ENCODE measurements around the gene PLPP3. TPM values are rescaled to one million over a fixed set of nuclear protein-coding genes. Genes with fewer than 3 reads are reported as not detected.

Gene PLPP3
- total RNA-seq, 2 experiments from 2014 or later: not detected

DNA sequence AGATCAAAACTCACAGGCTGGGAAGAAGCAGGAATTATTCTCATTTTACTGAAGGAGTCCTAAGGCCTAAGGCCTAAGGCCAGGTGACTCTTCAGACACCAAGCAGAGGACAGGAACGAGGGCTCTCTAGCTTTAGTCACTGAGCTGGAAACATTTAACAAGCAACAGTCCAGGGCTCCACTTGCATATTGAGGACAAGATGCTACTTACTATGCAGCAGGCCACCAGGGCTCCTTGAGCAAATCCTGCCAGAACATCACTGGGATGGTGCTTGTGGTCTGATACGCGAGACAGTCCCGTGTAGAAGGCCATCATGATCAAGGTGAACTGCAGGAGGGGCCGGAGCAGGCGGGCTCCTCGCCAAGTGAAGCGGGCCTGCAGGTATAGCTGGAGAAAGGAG is 67.6 kb downstream of the PLPP3 start:
- H3K27me3 Mint-ChIP-seq: no peaks in the 10 kb centered on the region
- no peak overlapping the region for H3K27ac ChIP-seq (ENCODE audit: low read depth in 1 of 2, low read length in 2 of 2)
- H3K27me3 ChIP-seq (ENCODE audit: control insufficient read depth in 1 of 2, insufficient read depth in 2 of 2, low read length in 2 of 2): no peaks in the 10 kb centered on the region
- H3K9me3 Mint-ChIP-seq: no peaks in the 10 kb centered on the region
- TF ChIP-seq CTCF (IDR thresholded peaks at IDR 0.05): no peak
- H3K27ac Mint-ChIP-seq: no peak overlapping the region
- no peaks in the 10 kb centered on the region for H3K36me3 Mint-ChIP-seq (ENCODE audit: low read depth)
- intact Hi-C loops (cut with DNase I, micrococcal nuclease): no loop called here
- H3K4me1 ChIP-seq (ENCODE audit: insufficient read depth, low read length): no peaks in the 10 kb centered on the region
- no peaks in the 10 kb centered on the region for H3K4me1 Mint-ChIP-seq (ENCODE audit: low read depth)
- no peak overlapping the region for H3K4me3 ChIP-seq (ENCODE audit: low read length)
- no peak for ATAC-seq (ENCODE audit: poor library complexity)
- H3K9me3 ChIP-seq (ENCODE audit: control insufficient read depth in 1 of 2, insufficient read depth in 1 of 2, low read length in 2 of 2): no peaks in the 10 kb centered on the region
- H3K36me3 ChIP-seq (ENCODE audit: insufficient read depth, low read length): no peaks in the 10 kb centered on the region
- POLR2A ChIA-PET: no interaction called here
- CTCF ChIA-PET: no interaction called here
- H3K4me3 Mint-ChIP-seq: no peak overlapping the region
- DNase-seq: no peak

DNA sequence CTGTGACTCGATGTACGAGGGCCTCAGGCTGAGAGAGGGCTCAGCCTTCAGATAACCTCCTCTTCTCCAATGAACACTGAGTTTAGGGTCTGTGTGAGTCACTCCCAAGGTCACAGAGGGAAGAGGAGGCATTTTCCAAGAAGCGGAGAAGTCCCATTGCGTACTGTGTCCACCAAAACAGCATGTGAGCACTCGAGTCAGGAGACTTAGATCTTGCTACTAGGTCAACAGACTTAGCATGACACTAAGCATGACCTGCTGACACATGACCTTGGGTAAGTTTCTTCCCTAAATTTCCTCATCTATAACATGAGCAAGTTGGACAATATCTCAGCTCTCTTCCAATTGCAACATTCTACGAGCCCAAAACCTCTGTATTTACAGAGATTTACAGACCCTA is 68.0 kb downstream of the PLPP3 start:
- Histone ChIP-seq H3K4me3 (ENCODE audit: low read length) (no peak overlapping the region), H3K36me3 (ENCODE audit: insufficient read depth, low read length) (no peaks in the 10 kb centered on the region), H3K27me3 (ENCODE audit: control insufficient read depth in 1 of 2, insufficient read depth in 2 of 2, low read length in 2 of 2) (no peaks in the 10 kb centered on the region), H3K27ac (ENCODE audit: low read depth in 1 of 2, low read length in 2 of 2) (no peak overlapping the region), H3K4me1 (ENCODE audit: insufficient read depth, low read length) (no peaks in the 10 kb centered on the region), H3K9me3 (ENCODE audit: control insufficient read depth in 1 of 2, insufficient read depth in 1 of 2, low read length in 2 of 2) (no peaks in the 10 kb centered on the region)
- Mint-ChIP-seq H3K27ac (no peak overlapping the region), H3K9me3 (no peaks in the 10 kb centered on the region), H3K4me3 (no peak overlapping the region), H3K4me1 (ENCODE audit: low read depth) (no peaks in the 10 kb centered on the region), H3K36me3 (ENCODE audit: low read depth) (no peaks in the 10 kb centered on the region), H3K27me3 (no peaks in the 10 kb centered on the region)
- CTCF ChIA-PET: no interaction called here
- intact Hi-C loops (cut with DNase I, micrococcal nuclease): no loop called here
- POLR2A ChIA-PET: no interaction called here
- no peak for TF ChIP-seq CTCF (IDR thresholded peaks at IDR 0.05)
- peak in 2 of 14 experiments; percentile 22 to 51 for DNase-seq
- ATAC-seq (ENCODE audit: poor library complexity): no peak

- intact Hi-C loops (cut with DNase I, micrococcal nuclease): no loop called here
- Histone ChIP-seq H3K9me3 (ENCODE audit: control insufficient read depth in 1 of 2, insufficient read depth in 1 of 2, low read length in 2 of 2) (no peaks in the 10 kb centered on the region), H3K27me3 (ENCODE audit: control insufficient read depth in 1 of 2, insufficient read depth in 2 of 2, low read length in 2 of 2) (no peaks in the 10 kb centered on the region), H3K4me1 (ENCODE audit: insufficient read depth, low read length) (no peaks in the 10 kb centered on the region), H3K4me3 (ENCODE audit: low read length) (no peak overlapping the region), H3K27ac (ENCODE audit: low read depth in 1 of 2, low read length in 2 of 2) (no peak overlapping the region), H3K36me3 (ENCODE audit: insufficient read depth, low read length) (no peaks in the 10 kb centered on the region)
- ChIA-PET POLR2A (no interaction called here), CTCF (no interaction called here)
- no peak for DNase-seq
- no peaks in the 10 kb centered on the region for H3K9me3 Mint-ChIP-seq
- ATAC-seq (ENCODE audit: poor library complexity): no peak
- no peaks in the 10 kb centered on the region for H3K27me3 Mint-ChIP-seq
- no peak for TF ChIP-seq CTCF (IDR thresholded peaks at IDR 0.05)
- no peak overlapping the region for H3K27ac Mint-ChIP-seq
- H3K36me3 Mint-ChIP-seq (ENCODE audit: low read depth): no peaks in the 10 kb centered on the region
- H3K4me3 Mint-ChIP-seq: no peak overlapping the region
- H3K4me1 Mint-ChIP-seq (ENCODE audit: low read depth): no peaks in the 10 kb centered on the region
Observed at GRCh38 chr1:56510642-56511021, 68.7 kb downstream of the PLPP3 start.
